HPDE6-E6E7 (cell line): ENCODE data around the gene TBRG4.

Experiments
- DNase-seq: peaks from one replicate; pipeline ENCODE4 v3.0.0; 2011; ENCODE audit warnings: missing footprints; ENCODE audit errors: extremely low spot score

TBRG4 gene

GRCh38 chr7:45055016-45055415, 56.5 kb downstream of the TBRG4 start:
- no peak for DNase-seq

DNA sequence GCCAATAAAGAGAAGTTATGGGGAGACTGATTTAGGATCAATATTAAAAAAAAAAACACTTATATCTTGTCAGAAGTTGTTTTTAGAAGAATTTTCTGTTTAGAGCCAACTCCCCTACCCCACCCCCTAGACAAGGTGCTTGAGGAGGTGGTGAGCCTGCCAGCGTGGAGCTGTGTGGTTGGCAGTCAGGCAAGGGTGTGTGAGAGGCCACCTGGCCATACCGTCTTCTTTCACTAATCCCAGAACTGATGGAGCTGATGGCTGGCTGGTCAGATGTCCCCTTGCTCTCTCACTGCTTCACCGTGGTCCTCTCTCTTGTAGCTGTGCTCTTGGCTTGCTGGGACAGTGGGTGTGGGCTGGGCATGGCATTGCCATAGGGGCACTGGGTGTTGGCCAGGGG, 57.1 kb downstream of the TBRG4 start:
- DNase-seq = no peak

GRCh38 chr7:45053941-45054340, 57.6 kb downstream of the TBRG4 start:
- no peak for DNase-seq

DNA sequence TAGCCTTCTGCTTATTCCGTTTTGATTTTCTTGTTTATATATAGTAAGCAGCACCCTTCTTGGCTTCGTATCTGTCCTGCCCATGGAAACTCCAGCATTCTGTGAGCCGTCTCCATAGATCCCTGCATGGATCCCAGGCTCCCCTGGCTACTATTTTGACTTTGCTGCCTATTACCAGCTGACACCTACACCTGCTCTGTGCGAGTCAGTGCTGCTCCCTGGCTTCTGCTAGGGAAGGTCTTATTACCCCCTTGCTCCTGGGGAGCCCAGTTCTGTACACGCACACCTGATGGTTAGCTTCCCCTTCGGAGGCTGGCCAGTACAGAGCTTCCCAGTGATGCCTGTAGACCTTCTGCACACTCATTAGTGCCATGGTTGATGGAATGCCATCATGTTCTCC, 58.1 kb downstream of the TBRG4 start:
- no peak for DNase-seq

- DNase-seq = no peak
Measured at GRCh38 chr7:45052011-45052410, 59.5 kb downstream of the TBRG4 start.

GRCh38 chr7:45050198-45050597, 61.3 kb downstream of the TBRG4 start:
- no peak for DNase-seq
